ENCODE data around the gene SLC16A3.
"Not testable (repeated sequence)": the region's sequence is repeated elsewhere in the genome, so short reads cannot be mapped to it uniquely, and the experiment has no call there.

The SLC16A3 gene

GRCh38 chr17:82204831-82205719, 23.8 kb upstream of the SLC16A3 start:
- peak; percentile 75 for DNase-seq

- peak; percentile 92 for DNase-seq
Measured at GRCh38 chr17:82205720-82206508, 22.9 kb upstream of the SLC16A3 start.

GRCh38 chr17:82210655-82211054, 18.2 kb upstream of the SLC16A3 start:
- DNase-seq = not testable (repeated sequence)

DNA sequence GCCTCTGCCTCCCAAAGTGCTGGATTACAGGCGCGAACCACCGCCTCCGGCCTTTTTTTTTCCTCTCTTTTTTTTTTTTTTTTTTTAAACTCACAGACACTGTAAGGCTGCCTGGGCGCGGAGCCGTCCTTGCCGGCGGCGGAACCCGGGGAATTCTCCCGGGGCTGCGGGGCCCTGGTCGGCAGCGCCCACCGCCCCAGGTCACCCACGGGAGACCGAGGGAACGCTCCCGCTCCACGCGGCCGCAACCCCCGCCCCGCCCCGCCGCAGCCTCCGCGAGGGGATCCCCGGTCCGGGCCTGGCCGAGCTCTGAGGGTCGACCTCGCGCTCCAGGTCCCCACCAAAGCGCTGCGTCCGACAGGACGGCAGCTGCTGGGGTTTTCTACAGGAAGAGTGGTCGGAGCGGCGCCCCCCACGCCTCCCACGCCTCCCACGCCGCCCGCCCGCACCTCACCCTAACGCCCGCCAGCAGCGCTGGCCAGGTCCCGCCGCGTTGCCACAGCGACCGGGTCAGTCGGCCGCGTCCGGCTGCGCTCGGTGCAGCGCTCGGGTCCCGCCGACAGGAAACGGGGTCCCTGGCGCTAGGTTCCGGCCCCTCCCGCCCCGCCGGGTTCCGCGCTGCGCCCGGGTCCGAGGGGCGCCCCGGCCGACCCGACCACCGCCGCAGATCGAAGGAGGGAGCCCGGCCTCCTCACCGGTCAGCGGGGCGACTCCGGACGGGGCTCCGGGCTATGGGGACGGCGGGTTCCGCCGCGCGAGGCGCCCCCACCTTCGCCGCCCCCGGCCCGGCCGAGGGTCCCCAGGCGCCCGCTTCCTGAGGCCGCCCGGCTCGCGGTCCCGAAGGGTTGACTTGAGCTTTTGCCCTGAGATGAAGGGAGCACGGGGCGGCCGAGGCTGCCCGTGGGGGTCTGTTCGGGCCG, 16.3 kb upstream of the SLC16A3 start, which contains the start of gene CCDC57:
TSS of gene CCDC57 (minus strand) at position 512 of the 920 bp plus-strand sequence. CDS start 10,898 bp downstream, outside the sequence.
- DNase-seq = peak; percentile 88

DNA sequence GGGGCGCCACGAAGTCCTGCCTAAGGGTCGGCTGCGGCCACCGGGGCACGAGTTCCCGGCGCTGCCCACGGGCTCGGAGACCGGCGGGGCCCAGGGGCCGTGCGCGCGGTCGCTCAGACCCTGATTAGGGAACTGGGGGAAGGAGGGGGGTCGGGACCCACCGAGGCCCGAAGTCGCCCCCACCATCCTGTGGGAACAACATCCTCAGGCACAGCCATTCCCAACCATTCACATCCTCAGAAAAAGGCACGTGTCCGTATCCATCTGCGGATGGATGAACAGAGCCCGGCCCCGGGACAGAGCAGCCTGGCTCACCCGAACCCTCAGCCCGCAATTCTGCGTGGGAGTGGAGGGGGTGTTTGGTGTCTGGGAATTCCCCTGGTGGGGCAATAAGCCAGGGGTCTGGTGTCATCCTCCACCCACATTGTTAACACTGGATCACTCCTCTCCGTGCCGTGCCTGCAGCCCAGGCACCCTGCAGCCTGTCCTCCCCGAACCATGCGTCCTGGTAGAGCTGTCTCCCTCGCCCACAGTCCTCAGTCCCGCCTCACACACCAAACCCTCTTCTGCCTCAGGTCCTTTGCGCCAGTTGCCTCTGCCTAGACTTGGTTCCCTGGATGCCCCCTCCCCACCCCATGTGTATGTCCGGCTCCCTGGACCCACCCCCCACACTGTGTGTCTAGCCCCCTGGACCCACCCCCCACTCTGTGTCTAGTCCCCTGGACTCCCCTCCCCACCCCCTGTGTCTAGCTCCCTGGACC, 15.4 kb upstream of the SLC16A3 start:
- DNase-seq = peak; percentile 39

DNA sequence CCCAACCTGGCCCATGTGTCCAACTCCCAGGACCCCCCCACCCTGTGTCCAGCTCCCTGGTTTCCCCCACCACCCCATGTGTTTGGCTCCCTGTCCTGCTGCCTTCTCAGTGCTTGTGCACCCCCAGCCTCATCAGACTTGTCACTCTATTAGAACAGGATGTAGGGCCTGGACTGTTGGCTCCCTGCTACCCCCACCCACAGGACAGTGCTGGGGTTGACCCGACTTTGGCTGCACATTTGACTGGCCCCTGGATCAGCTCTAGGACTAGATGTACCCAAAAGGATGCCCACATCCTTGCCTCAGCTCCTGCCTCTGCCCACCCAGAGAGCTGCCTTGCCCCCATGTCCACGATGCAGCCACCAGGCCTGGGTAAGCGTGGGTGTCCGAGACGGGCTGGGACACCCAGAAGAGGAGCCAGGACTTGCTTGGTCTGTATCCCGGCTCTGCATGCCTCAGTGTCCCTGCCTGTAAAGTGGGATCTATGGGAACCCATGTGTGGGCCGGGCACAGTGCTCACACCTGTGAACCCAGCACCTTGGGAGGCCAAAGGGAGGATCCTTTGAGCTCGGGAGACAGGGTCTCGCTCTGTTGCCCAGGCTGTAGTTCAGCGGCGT, 14.7 kb upstream of the SLC16A3 start:
- DNase-seq = no peak

DNA sequence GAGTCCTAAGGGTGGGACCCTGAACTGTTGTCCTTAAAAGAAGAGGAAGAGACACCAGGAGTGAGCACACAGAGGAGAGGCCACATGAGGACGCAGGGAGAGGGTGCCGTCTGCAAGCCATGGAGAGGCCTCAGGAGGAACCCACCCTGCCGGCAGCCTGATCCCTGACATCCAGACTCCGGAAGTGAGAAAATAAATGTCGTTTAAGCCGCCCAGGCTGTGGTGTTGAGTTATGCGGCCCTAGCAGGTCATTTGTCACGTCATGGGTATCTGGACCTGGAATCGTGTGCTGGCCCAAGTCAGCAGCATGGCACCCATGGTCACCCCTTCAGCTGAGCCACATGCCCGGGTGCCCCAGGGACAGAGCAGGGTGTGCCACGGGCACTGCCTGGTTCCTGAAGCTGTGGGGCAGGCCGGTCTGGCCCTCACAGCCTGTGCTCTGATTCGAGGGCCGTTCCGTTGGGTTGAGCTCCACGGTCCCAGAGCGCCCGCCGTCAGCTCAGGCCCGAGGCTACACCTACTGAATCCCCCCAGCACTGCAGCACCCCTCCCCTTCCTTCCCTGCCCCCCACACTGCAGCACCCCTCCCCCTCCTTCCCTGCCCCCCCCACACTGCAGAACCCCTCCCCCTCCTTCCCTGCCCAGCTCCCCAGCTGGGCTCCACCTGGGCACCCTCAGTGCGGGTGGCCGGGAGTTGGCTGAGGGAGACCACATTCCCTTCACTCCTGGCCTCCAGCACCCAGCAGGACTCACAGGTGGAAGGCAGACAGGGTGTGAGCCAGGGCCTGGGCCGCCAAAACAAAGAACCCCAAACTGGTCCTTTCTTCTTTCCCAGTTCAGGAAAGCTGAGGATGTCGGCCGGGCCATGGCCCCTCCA, 13.5 kb upstream of the SLC16A3 start:
- no peak for DNase-seq

GRCh38 chr17:82215972-82216300, 12.9 kb upstream of the SLC16A3 start:
- DNase-seq = no peak

GRCh38 chr17:82216301-82217119, 12.3 kb upstream of the SLC16A3 start:
- no peak for DNase-seq

DNA sequence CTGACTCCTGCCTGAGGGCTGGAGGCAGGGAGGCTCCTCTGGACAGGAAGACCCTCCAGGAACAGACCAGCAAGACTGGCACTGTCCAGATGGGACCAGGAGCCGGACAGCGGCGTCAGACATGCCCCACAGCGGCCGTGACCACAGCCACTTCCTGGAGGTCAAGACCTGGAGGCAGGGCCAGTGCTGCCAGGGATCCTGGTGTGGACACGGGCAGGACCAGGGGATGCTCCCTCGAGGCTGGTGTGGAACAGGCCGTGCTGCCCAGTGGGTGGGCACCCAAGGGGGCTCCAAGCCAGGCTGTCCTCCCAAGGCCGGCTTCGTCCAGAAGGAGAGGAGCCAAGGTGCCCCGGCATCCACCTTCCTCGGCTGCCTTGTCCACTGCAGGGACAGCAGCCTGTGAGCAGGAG, 11.7 kb upstream of the SLC16A3 start:
- DNase-seq = no peak

GRCh38 chr17:82217530-82218204, 11.2 kb upstream of the SLC16A3 start:
- DNase-seq = no peak

- no peak for DNase-seq
Measured at GRCh38 chr17:82218349-82219075, 10.3 kb upstream of the SLC16A3 start.

DNA sequence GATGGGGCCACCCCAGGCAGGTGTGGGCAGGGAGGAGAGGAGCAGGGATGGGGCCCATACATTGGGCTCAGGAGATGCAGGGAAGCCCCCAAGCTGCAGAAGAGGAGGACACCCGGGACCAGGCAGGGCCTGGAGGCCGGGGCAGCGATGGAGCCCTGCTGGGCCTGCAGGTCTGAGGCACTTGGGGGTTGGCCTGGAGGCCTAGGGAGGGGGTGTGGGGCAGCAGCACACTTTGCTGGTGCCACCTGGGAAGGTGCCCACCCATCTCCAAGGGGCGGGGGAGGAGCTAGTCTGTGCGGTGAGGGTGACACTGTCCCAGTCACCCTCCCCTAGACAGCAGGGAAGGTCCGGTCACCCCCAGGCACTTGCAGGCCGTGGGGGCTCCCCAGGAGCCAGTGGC, 9.8 kb upstream of the SLC16A3 start:
- no peak for DNase-seq

DNA sequence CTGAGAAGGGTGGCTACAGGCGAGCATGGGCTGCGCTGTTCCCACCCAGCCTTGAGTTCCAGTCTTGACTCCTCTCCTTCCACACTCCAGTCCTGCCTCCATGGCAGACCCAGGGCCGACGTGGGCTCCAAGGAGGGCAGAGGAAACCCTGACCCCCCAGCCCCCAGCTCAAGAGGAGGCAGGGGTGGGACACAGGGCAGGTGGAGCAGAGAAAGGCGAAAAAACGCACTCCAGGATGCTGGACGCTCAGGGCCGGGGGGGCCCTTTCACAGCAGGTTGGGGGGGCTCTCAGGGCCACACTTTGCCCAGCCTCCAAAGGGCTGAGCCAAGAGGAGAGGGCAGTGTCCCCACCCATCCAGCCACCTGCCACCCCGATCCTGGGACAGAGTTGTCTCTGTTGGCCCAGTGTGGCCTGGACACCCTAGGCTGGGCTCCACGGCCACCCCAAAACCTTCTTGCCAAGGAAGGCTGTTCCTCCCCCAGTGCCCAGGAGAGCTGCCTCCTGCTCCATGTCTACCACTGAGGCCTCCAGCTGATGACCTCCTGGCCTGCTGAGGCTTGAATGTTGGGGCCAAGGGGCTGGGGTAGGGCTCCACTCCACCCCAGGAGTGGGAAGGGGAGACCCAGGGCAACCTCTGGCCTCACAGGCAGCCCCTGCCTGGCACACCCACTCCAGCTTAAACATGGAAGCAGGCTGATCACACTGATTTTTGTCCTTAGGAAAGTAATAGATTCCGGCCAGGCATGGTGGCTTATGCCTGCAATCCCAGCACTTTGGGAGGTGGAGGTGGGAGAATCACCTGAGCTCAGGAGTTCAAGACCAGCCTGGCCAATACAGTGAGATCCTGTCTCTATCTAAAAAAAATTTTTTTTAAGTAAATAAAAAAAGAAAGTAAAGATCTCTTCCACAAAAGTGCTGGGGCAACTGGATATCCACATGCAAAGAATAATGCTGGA, 8.8 kb upstream of the SLC16A3 start:
- DNase-seq = no peak

GRCh38 chr17:82221341-82221902, 7.4 kb upstream of the SLC16A3 start:
- DNase-seq = no peak

DNA sequence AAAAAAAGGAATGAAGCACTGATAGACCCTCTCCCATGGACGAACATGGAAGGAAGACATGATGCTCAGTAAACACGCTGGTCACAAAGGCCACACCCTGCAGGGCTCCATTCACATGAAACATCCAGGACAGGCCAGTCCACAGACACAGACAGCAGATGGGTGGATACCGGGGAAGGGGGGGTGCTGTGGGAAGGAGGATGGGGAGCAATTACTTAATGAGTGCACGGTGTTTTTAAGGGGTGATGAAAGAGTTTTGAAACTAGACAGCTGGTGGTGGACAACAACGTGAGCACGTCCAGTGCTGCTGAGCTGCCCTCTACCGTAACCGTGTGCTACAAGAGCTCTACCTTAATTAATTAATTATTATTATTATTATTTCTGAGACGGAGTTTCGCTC, 6.0 kb upstream of the SLC16A3 start:
- no peak for DNase-seq

GRCh38 chr17:82223517-82223916, 5.3 kb upstream of the SLC16A3 start:
- no peak for DNase-seq
